Epithelial cell of alveolus of lung (primary cell): Measurements from ENCODE around the gene CBFA2T3. TPM values are rescaled to one million over a fixed set of nuclear protein-coding genes. Genes with fewer than 3 reads are reported as not detected.

ENCODE experiments used
- total RNA-seq: library from RNA; depleted of rRNA; stranded (reverse); fragments of >200 nt; gene quantifications from 2 replicates; pipeline ENCODE4 v1.2.1, GENCODE V29; 2015

CBFA2T3 gene
- not detected in 2 replicates for total RNA-seq

GRCh38 chr16:88977018-88977811 is at the start of gene CBFA2T3:
TSS of gene CBFA2T3 (minus strand) at chr16:88977207. CDS start at chr16:88976807, 400 bp downstream.

GRCh38 chr16:88866151-88866920 is 110.7 kb downstream of the CBFA2T3 start, which contains the start of gene PABPN1L:
TSS of gene PABPN1L (minus strand) at chr16:88866660. CDS start at chr16:88866606, 54 bp downstream.

GRCh38 chr16:88856828-88857727 is 119.9 kb downstream of the CBFA2T3 start, which contains the start of the genes GALNS and TRAPPC2L:
TSS of gene GALNS (minus strand) at chr16:88856947. CDS start at chr16:88856877, 70 bp downstream.
TSS of gene TRAPPC2L (plus strand) at chr16:88857127. CDS start at chr16:88857151, 24 bp downstream.

Other genes with a start within 250 kb of the CBFA2T3 start
- gene PIEZO1, start 192.0 kb downstream of the CBFA2T3 start, total RNA-seq, result 63.6 and 160 TPM in 2 replicates
- 35.5 and 36.7 TPM in 2 replicates for gene CDT1, start 173.4 kb downstream of the CBFA2T3 start, total RNA-seq
- gene APRT, start 165.3 kb downstream of the CBFA2T3 start, total RNA-seq, result 111 and 212 TPM in 2 replicates
- gene GALNS, start 120.3 kb downstream of the CBFA2T3 start, total RNA-seq, result 19.0 and 40.9 TPM in 2 replicates
- 32.6 and 40.5 TPM in 2 replicates for gene TRAPPC2L, start 120.1 kb downstream of the CBFA2T3 start, total RNA-seq
- gene PABPN1L, start 110.5 kb downstream of the CBFA2T3 start, total RNA-seq, result not detected in 2 replicates
- gene ACSF3, start 116.6 kb upstream of the CBFA2T3 start, total RNA-seq, result 27.3 and 27.9 TPM in 2 replicates
- gene CDH15, start 194.5 kb upstream of the CBFA2T3 start, total RNA-seq, result under 0.01 and 2.4 TPM in 2 replicates
- gene SLC22A31, start 223.3 kb upstream of the CBFA2T3 start, total RNA-seq, result 11.1 TPM in 1 of 2 replicates, not detected in the other
- gene ZNF778, start 240.5 kb upstream of the CBFA2T3 start, total RNA-seq, result 6.5 and 8.8 TPM in 2 replicates